HepG2 (cell line): ENCODE data around the gene FAM171A2. TPM values are rescaled to one million over a fixed set of nuclear protein-coding genes. Genes with fewer than 3 reads are reported as not detected.

Experiments
- ARHGAP35 ChIP-seq: sonication (generic); formaldehyde crosslinking; IDR thresholded peaks from 2 replicates; pipeline ENCODE4 v1.9.0; 2022; ENCODE audit warnings: mild to moderate bottlenecking, inconsistent platforms, moderate library complexity, missing genetic modification reagents, borderline replicate concordance
- ATM ChIP-seq: fragments of 450-650 bp; IDR thresholded peaks from 2 replicates; pipeline ENCODE4 v1.7.1; 2017; ENCODE audit warnings: mild to moderate bottlenecking, borderline replicate concordance
- BCL6 ChIP-seq: IDR thresholded peaks from 2 replicates; pipeline ENCODE4 v1.6.1; 2016; ENCODE audit warnings: missing genetic modification reagents, missing compliant biosample characterization
- GZF1 ChIP-seq: sonication (generic); formaldehyde crosslinking; IDR thresholded peaks from 2 replicates; pipeline ENCODE4 v1.5.1; 2020; ENCODE audit warnings: mild to moderate bottlenecking, missing genetic modification reagents
- KDM2A ChIP-seq: sonication (generic); formaldehyde crosslinking; IDR thresholded peaks from 2 replicates; pipeline ENCODE4 v1.4.0; 2020; ENCODE audit warnings: low read depth, missing genetic modification reagents, borderline replicate concordance
- MIER3 ChIP-seq: IDR thresholded peaks from 2 replicates; pipeline ENCODE4 v1.6.1; 2016; ENCODE audit warnings: missing compliant biosample characterization, borderline replicate concordance
- MTF2 ChIP-seq: sonication (generic); formaldehyde crosslinking; IDR thresholded peaks from 2 replicates; pipeline ENCODE4 v1.5.0; 2020; ENCODE audit warnings: missing genetic modification reagents, borderline replicate concordance
- NONO ChIP-seq, 2 experiments: fragments of 450-650 bp in 1 of 2; sonication (generic) in 1 of 2; formaldehyde crosslinking in 1 of 2; IDR thresholded peaks in 1 of 2; conservative IDR thresholded peaks in 1 of 2; 2 replicates each; pipeline versions ENCODE4 v1.6.1 to v1.8.0; 2017 to 2022; ENCODE audit warnings: mild to moderate bottlenecking in 1 of 2, missing genetic modification reagents in 1 of 2, moderate library complexity in 1 of 2
- ZBTB7B ChIP-seq: sonication (generic); formaldehyde crosslinking; IDR thresholded peaks from 2 replicates; pipeline ENCODE4 v1.4.0; 2020; ENCODE audit warnings: missing genetic modification reagents
- ZNF335 ChIP-seq: sonication (generic); formaldehyde crosslinking; IDR thresholded peaks from 2 replicates; pipeline ENCODE4 v1.4.0; 2020; ENCODE audit warnings: missing genetic modification reagents
- ZNF460 ChIP-seq: sonication (generic); formaldehyde crosslinking; IDR thresholded peaks from 2 replicates; pipeline ENCODE4 v1.5.1; 2020; ENCODE audit warnings: missing genetic modification reagents, mild to moderate bottlenecking, borderline replicate concordance
- ZNF564 ChIP-seq: sonication (generic); formaldehyde crosslinking; IDR thresholded peaks from 2 replicates; pipeline ENCODE4 v1.8.1; 2023; ENCODE audit warnings: mild to moderate bottlenecking, missing genetic modification reagents
- ZNF652 ChIP-seq: IDR thresholded peaks from 2 replicates; pipeline ENCODE4 v1.6.1; 2016; ENCODE audit warnings: low read depth, borderline replicate concordance
- polyA plus RNA-seq, 8 experiments: library from polyadenylated mRNA; depleted of rRNA in 3 of 8; stranded (reverse) in 7 of 8; unstranded in 1 of 8; fragments of >200 nt; fragmentation: Illumina TruSeq in 4 of 8; extraction: Trizol in 4 of 8; gene quantifications; 2 replicates each; pipeline versions ENCODE4 v1.2.1 to v1.2.3, GENCODE V29; 2011 to 2016; ENCODE audit warnings: low read depth in 4 of 8, missing spikeins in 1 of 8, mixed read lengths in 1 of 8; ENCODE audit not compliant: insufficient read depth in 1 of 8
- total RNA-seq, 5 experiments: library from RNA; depleted of rRNA; stranded (reverse); fragments of >200 nt; fragmentation: Illumina TruSeq; extraction: Trizol; gene quantifications; 2 replicates each; pipeline ENCODE4 v1.2.3, GENCODE V29; 2016; ENCODE audit warnings: low read depth in 1 of 5
- TF ChIP-seq, protein P1 (sequence below): sonication (generic); formaldehyde crosslinking; IDR thresholded peaks from 2 replicates; pipeline ENCODE4 v1.4.0; 2020; ENCODE audit warnings: low read depth, mild to moderate bottlenecking, missing genetic modification reagents
- TF ChIP-seq, protein P2 (sequence below): sonication (generic); formaldehyde crosslinking; IDR thresholded peaks from 2 replicates; pipeline ENCODE4 v1.5.0; 2020; ENCODE audit warnings: mild to moderate bottlenecking, missing genetic modification reagents, moderate library complexity
- TF ChIP-seq, protein P3 (sequence below): sonication (generic); formaldehyde crosslinking; IDR thresholded peaks from 2 replicates; pipeline ENCODE4 v1.9.0; 2021; ENCODE audit warnings: missing genetic modification reagents, borderline replicate concordance
- TF ChIP-seq, protein P4 (sequence below): sonication (generic); formaldehyde crosslinking; IDR thresholded peaks from 2 replicates; pipeline ENCODE4 v1.5.0; 2020; ENCODE audit warnings: missing genetic modification reagents
- TF ChIP-seq, protein P5 (sequence below): sonication (generic); formaldehyde crosslinking; IDR thresholded peaks from 2 replicates; pipeline ENCODE4 v1.5.0; 2020; ENCODE audit warnings: missing genetic modification reagents, mild to moderate bottlenecking, borderline replicate concordance

FAM171A2 gene
- total and polyA plus RNA-seq, 2 of the 13 experiments (the other 11 are each of a cell fraction or from before 2014, with no cell fraction given): 1.8 to 3.6 TPM

DNA sequence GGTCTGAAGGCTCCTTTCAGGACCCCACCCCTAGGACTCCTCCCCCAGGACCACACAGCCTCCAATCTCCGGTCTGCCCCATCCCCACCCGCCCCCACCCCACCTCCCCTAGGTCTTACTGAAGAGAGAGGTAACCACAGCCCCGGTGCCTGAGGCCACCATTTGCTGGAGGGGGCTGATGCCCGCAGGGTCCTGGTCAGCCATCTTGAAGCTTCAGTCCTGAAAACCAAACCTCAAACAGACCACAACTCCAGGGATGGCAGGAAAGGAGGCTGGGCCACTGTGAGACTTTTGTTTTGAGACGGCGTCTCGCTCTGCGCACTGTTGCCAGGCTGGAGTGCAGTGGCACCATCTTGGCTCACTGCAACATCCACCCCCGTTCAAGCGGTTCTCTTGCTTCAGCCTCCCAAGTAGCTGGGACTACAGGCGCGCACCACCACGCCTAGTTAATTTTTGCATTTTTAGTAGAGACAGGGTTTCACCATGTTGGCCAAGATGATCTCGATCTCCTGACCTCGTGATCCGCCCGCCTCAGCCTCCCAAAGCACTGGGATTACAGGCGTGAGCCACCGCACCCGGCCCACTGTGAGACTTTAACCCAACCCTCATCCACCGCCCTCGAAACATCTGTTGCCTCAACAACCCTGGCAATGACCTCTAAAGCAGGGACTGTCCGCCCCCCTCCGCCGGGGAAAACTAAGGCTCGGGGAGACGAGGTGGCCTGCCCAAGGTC, 40.1 kb downstream of the FAM171A2 start (continued):
- TF ChIP-seq, protein P1, sequence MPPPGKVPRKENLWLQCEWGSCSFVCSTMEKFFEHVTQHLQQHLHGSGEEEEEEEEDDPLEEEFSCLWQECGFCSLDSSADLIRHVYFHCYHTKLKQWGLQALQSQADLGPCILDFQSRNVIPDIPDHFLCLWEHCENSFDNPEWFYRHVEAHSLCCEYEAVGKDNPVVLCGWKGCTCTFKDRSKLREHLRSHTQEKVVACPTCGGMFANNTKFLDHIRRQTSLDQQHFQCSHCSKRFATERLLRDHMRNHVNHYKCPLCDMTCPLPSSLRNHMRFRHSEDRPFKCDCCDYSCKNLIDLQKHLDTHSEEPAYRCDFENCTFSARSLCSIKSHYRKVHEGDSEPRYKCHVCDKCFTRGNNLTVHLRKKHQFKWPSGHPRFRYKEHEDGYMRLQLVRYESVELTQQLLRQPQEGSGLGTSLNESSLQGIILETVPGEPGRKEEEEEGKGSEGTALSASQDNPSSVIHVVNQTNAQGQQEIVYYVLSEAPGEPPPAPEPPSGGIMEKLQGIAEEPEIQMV (CRISPR knock-in tag): peak; percentile 52
- TF ChIP-seq ARHGAP35 (CRISPR knock-in tag): peak; percentile 25; the same call in 1 of the 2 replicates
- no peak for TF ChIP-seq ATM
- TF ChIP-seq, protein P2, sequence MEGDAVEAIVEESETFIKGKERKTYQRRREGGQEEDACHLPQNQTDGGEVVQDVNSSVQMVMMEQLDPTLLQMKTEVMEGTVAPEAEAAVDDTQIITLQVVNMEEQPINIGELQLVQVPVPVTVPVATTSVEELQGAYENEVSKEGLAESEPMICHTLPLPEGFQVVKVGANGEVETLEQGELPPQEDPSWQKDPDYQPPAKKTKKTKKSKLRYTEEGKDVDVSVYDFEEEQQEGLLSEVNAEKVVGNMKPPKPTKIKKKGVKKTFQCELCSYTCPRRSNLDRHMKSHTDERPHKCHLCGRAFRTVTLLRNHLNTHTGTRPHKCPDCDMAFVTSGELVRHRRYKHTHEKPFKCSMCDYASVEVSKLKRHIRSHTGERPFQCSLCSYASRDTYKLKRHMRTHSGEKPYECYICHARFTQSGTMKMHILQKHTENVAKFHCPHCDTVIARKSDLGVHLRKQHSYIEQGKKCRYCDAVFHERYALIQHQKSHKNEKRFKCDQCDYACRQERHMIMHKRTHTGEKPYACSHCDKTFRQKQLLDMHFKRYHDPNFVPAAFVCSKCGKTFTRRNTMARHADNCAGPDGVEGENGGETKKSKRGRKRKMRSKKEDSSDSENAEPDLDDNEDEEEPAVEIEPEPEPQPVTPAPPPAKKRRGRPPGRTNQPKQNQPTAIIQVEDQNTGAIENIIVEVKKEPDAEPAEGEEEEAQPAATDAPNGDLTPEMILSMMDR (CRISPR knock-in tag): 0 out of 2 replicates have a peak, but pooled peaks have one; percentile 5
- TF ChIP-seq GZF1: no peak
- TF ChIP-seq, protein P3, sequence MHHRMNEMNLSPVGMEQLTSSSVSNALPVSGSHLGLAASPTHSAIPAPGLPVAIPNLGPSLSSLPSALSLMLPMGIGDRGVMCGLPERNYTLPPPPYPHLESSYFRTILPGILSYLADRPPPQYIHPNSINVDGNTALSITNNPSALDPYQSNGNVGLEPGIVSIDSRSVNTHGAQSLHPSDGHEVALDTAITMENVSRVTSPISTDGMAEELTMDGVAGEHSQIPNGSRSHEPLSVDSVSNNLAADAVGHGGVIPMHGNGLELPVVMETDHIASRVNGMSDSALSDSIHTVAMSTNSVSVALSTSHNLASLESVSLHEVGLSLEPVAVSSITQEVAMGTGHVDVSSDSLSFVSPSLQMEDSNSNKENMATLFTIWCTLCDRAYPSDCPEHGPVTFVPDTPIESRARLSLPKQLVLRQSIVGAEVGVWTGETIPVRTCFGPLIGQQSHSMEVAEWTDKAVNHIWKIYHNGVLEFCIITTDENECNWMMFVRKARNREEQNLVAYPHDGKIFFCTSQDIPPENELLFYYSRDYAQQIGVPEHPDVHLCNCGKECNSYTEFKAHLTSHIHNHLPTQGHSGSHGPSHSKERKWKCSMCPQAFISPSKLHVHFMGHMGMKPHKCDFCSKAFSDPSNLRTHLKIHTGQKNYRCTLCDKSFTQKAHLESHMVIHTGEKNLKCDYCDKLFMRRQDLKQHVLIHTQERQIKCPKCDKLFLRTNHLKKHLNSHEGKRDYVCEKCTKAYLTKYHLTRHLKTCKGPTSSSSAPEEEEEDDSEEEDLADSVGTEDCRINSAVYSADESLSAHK (CRISPR knock-in tag): no peak
- TF ChIP-seq ZNF564 (CRISPR knock-in tag): 0 out of 2 replicates have a peak, but pooled peaks have one; percentile 15
- TF ChIP-seq MTF2: 0 out of 2 replicates have a peak, but pooled peaks have one; percentile 78
- TF ChIP-seq, protein P4, sequence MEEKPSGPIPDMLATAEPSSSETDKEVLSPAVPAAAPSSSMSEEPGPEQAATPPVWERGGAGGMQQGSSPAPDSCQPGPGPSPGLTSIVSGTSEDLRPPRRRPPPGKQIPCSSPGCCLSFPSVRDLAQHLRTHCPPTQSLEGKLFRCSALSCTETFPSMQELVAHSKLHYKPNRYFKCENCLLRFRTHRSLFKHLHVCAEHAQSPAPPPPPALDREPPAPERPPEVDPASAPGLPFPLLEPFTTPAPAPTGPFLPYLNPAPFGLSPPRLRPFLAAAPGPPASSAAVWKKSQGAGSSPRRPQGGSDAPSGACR: peak; percentile 86; the same call in 1 of the 2 replicates
- no peak for TF ChIP-seq ZNF652 (CRISPR knock-in tag)
- TF ChIP-seq, protein P5, sequence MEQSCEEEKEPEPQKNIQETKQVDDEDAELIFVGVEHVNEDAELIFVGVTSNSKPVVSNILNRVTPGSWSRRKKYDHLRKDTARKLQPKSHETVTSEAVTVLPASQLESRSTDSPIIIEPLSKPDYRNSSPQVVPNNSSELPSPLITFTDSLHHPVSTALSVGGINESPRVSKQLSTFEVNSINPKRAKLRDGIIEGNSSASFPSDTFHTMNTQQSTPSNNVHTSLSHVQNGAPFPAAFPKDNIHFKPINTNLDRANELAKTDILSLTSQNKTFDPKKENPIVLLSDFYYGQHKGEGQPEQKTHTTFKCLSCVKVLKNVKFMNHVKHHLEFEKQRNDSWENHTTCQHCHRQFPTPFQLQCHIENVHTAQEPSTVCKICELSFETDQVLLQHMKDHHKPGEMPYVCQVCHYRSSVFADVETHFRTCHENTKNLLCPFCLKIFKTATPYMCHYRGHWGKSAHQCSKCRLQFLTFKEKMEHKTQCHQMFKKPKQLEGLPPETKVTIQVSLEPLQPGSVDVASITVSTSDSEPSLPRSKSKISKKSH (CRISPR knock-in tag): no peak
- 0 out of 2 replicates have a peak, but pooled peaks have one; percentile 23 for TF ChIP-seq MIER3 (CRISPR knock-in tag)
- TF ChIP-seq BCL6 (CRISPR knock-in tag): no peak
- no peak for TF ChIP-seq ZNF335 (CRISPR knock-in tag)
- no peak for TF ChIP-seq NONO (IDR thresholded peaks at IDR 0.05)
- TF ChIP-seq NONO (CRISPR knock-in tag; conservative IDR thresholded peaks at IDR 0.05): peak; percentile 16; the same call in 1 of the 2 replicates
- TF ChIP-seq ZBTB7B (CRISPR knock-in tag): no peak
- peak; percentile 45; the same call in 1 of the 2 replicates for TF ChIP-seq KDM2A (CRISPR knock-in tag)
- TF ChIP-seq ZNF460: peak; percentile 95
